Bronchial epithelial cell (primary cell): Measurements from ENCODE around the gene PTPN1. TPM values are rescaled to one million over a fixed set of nuclear protein-coding genes. Genes with fewer than 3 reads are reported as not detected.

ENCODE experiments used
- DNase-seq: peaks from one replicate; pipeline ENCODE4 v3.0.0-alpha.2; 2010; ENCODE audit warnings: low read depth
- FAIRE-seq: peaks from 2 replicates; lab custom pipeline; 2011; peaks lifted over from hg19 to GRCh38; lab: Jason Lieb, UNC
- H3K27me3 ChIP-seq: 2 replicates; pipeline ENCODE4 v1.5.1; 2011; ENCODE audit warnings: low read length; ENCODE audit not compliant: control insufficient read depth, insufficient read depth
- H3K36me3 ChIP-seq: 2 replicates; pipeline ENCODE4 v1.5.1; 2011; ENCODE audit warnings: low read length; ENCODE audit not compliant: control insufficient read depth, insufficient read depth
- H3K4me3 ChIP-seq: 2 replicates; pipeline ENCODE4 v1.5.1; 2011; ENCODE audit warnings: mild to moderate bottlenecking, low read depth, low read length, control low read depth
- CTCF ChIP-seq: IDR thresholded peaks from 2 replicates; pipeline ENCODE4 v1.5.1; 2011; ENCODE audit warnings: mild to moderate bottlenecking, moderate library complexity, low read length, control low read depth, inconsistent platforms; ENCODE audit not compliant: insufficient read depth, severe bottlenecking
- total RNA-seq: library from RNA; depleted of rRNA; stranded (reverse); fragments of >200 nt; gene quantifications from 2 replicates; pipeline ENCODE4 v1.2.1, GENCODE V29; 2014

Gene PTPN1
- total RNA-seq, 1 donor from 2014 or later, result 18.4 TPM

DNA sequence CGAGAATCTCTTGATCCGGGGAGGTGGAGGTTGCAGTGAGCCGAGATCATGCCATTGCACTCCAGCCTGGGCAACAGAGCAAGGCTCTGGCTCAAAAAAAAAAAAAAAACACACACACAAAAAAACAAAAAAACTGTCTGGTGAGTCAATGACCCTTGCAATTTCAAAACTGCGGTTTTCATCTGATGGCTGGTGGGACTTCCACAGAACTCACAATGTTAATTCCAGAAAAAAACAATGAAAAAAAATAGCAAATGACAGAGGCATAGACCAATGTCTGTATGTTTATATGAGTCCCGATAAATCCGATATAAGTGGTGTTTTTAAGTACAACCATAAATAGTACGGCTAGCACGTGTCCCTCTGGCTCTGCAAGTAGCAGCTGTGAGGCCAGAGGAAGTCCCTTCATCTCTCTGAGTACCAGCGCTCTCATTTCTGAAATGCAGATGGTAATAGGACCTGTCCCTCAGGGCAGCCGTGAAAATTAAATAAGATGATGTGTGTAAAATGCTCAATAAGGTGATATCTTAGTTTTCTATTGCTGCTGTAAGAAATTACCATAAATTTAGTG is 21.9 kb upstream of the PTPN1 start:
- H3K4me3 ChIP-seq, result no peak overlapping the region
- no peak for FAIRE-seq
- H3K27me3 ChIP-seq, result no peaks in the 10 kb centered on the region
- no peaks in the 10 kb centered on the region for H3K36me3 ChIP-seq
- no peak for DNase-seq
- no peak for TF ChIP-seq CTCF

GRCh38 chr20:50491168-50491567 is 19.0 kb upstream of the PTPN1 start:
- TF ChIP-seq CTCF, result no peak
- no peaks in the 10 kb centered on the region for H3K36me3 ChIP-seq
- no peak for FAIRE-seq
- no peak for DNase-seq
- no peak overlapping the region for H3K4me3 ChIP-seq
- H3K27me3 ChIP-seq, result no peaks in the 10 kb centered on the region

GRCh38 chr20:50491926-50492634 is 18.1 kb upstream of the PTPN1 start:
- no peak for TF ChIP-seq CTCF
- Histone ChIP-seq H3K36me3 (no peaks in the 10 kb centered on the region), H3K27me3 (no peaks in the 10 kb centered on the region), H3K4me3 (no peak overlapping the region)
- FAIRE-seq (no peak), DNase-seq (peak; percentile 79)

DNA sequence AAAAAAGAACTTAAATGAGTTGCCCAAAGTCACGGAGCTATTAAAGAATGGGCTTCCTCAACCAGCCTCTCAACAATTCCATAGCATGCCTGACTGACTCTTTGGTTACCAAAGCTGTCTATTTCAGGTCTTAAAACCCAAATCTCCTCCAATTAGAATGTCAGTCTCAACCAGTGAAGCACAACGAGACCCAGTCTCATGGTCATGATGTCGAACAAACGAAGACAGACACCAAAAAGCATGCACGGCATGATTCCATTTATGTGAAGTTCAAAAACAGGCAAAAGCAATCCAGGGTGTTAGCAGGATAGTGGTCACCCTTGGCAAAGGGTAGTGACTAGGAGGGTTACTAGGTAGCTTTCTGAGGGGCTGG is 16.3 kb upstream of the PTPN1 start:
- no peaks in the 10 kb centered on the region for H3K36me3 ChIP-seq
- FAIRE-seq, result no peak
- no peak for DNase-seq
- H3K27me3 ChIP-seq, result no peaks in the 10 kb centered on the region
- no peak for TF ChIP-seq CTCF
- H3K4me3 ChIP-seq, result no peak overlapping the region

DNA sequence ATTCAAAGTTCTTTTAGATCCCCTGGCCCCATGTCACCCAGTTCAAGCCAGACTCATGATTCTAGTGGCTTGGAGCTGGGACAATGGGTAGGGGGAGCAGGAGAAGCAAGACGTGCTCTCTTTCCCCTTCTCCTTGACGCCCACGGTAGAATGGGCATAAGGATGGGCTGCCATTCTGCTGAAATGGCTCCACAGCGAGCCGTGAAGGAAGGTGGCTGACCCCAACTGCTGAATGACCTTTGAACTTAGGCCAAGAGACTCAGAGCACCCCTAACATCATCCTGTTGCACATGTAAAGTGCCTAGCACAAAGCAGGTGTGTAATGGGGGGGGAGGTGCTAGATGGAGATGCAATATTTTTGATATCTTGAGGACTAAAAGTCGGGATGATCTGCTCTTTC is 15.8 kb upstream of the PTPN1 start:
- H3K4me3 ChIP-seq, result no peak overlapping the region
- DNase-seq, result no peak
- no peaks in the 10 kb centered on the region for H3K27me3 ChIP-seq
- no peaks in the 10 kb centered on the region for H3K36me3 ChIP-seq
- no peak for TF ChIP-seq CTCF
- FAIRE-seq, result no peak
